ENCODE data around the gene MYEOV.

Gene MYEOV

DNA sequence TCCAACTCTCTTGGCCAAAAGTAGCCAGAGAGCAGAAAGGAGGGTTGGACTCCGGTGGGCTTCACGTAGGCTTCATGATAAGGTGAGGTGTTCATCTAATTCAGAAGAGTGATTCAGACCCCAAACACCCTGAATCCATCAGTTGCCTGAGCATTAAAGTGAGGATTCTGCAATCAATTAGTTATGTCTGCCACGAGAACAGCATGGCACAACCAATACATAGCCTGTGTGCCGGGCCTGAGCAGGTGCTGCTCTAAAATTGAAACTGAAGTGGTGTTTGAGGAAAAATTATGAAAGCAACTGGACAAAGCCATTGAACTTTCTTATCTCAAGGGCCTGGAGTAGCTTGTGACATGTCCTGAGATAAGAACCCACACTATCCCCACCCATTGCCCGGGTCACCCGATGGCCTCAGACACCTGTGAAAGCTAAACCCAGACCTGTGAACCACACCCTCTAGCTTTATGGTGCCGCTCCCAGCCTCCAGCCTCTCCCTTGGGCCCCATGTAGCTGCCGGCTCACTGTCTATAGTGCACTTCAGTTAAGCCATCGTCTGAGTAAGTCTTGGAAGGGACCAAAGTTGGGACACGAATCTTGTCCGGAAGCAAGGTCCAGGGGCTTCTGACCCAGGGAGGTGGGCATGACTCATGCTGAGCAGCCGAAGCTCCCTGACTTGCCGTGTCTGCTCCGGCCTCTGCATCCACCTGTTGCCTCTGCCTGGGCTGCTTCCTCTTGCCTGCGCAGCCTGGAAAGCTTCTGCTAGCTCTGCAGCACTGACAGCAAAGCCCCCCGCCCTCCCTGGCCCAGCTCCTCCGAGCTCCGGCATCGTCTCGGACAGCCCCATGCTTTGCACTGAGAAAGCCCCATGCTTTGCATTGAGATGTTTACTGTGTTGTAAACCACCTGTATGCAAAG is 5.7 kb upstream of the MYEOV start:
- no peak for DNase-seq

GRCh38 chr11:69288883-69289242 is 5.1 kb upstream of the MYEOV start:
- no peak for DNase-seq

DNA sequence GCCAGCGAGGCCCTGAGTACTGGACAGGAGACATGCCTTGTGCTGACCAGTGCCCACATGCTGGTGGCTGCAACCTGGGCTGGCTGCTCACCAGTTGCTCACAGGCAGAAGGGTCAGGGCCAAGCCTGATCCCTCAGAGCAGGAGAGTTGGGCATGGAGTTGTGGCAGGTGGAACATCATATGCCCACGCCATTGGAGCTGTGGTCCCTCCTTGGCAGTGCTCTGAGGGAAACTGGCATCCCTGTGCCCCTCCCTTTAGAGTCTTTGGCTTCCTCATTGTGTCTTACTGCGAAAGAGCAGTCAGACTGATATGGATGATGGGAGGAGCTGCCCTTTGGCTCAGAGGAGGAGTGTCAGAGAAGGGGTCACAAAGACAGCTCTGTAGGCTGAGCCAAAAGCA is 3.1 kb upstream of the MYEOV start:
- DNase-seq, result no peak

DNA sequence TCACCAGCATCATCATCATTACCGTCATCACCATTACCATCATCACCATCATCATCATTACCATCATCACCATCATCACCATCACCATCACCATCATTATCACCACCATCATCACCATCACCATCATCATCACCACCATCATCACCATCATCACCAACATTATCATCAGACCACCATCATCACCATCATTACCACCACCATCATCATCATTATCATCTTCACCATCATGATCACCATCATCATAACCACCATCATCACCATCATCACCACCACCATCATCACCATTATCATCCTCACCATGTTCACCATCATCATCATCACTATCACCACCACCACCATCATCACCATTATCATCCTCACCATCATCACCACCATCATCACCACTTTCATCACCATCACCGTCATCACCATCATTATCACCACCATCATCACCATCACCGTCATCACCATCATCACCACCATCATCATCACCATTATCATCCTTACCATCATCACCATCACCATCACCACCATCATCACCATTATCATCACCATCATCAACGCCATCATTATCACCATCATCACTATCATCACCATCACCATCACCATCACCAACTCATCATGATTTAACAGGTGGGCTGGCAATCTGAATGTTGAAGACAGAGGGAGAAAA is 2.4 kb upstream of the MYEOV start:
- no peak for DNase-seq

DNA sequence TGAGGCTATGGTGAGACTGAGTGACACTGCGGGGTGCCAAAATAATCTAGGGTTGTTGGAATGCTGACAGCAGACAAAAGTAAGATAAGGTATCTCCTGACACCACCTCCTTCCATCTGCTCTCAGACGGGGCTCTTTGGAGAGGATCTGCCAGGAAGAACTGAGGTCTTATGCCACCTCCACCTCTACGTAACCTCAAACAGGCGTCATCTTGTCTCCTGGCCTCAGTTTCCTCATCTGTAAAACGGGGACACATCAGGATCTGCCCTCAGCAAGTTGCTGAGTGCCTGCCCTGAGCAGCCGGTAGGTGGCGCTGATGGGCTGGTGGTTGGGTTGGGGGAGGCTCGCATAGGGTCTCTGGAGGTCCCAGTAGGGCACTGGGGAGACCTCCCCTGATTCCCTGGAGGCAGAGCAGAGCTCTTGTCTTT is 1.7 kb upstream of the MYEOV start:
- no peak for DNase-seq

DNA sequence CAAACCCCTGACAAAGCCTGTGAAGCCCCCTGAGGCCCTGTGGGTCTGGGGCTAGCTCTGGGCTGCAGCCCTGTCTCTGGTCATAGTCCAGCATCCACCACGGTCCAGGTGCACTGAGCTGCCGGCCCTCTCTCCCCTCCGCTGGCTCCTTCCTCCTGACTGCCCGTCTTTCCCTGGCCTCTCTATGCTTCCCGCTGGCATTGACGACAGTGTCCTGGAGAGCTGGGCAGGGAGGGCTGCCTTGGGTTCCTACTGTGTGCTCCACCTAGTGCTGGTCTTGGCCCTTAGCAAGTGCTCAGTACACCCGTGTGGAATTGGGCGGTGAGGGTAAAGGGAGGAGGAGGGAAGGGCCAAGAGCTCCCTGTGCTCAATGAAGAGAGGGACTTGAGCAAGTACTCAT is 868 bp upstream of the MYEOV start:
- DNase-seq, result no peak

GRCh38 chr11:69294571-69295078 is 670 bp downstream of the MYEOV start:
- no peak for DNase-seq

GRCh38 chr11:69295079-69295994 is 1.4 kb downstream of the MYEOV start:
- DNase-seq, result no peak

DNA sequence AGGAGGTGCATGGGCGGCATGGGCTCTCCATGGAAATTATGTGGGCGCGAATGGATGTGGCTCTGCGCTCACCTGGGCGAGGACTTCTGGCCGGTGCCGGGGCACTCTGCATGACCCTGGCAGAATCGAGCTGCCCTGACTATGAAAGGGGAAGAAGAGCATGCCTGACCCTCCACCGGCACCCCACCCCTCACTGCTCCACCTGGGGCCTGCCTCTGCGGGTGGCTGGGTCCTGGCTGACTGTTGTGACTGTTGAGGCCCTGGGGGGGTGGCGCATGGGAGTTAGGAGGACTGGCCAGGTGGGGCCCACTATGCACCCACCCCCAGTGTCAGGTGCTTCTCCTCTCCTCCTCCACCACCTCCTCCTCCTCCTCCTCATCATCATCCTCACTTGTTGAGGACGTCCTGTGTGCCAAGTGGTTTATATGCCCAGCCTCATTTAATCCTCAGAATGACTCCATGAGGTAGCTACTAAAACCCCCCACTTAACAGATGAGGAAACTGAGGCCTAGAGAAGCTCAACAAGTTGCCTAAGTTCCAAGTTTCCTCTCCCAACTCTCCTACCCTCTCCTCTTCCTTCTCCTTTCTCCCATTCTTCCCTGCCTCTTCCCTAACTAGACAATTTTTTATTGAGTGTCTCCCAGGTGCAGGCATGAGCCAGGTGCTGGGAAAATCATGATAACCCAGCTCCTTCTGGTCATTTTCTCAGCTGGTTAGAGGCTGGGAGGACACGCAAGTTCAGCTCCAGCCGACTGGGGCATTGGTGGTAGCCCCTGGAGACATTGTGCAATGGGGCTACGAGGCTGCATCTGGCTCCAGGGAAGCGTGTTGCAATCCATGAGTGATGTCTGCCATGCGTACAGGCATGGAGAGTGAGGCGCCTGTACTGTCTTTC is 2.3 kb downstream of the MYEOV start:
- no peak for DNase-seq

DNA sequence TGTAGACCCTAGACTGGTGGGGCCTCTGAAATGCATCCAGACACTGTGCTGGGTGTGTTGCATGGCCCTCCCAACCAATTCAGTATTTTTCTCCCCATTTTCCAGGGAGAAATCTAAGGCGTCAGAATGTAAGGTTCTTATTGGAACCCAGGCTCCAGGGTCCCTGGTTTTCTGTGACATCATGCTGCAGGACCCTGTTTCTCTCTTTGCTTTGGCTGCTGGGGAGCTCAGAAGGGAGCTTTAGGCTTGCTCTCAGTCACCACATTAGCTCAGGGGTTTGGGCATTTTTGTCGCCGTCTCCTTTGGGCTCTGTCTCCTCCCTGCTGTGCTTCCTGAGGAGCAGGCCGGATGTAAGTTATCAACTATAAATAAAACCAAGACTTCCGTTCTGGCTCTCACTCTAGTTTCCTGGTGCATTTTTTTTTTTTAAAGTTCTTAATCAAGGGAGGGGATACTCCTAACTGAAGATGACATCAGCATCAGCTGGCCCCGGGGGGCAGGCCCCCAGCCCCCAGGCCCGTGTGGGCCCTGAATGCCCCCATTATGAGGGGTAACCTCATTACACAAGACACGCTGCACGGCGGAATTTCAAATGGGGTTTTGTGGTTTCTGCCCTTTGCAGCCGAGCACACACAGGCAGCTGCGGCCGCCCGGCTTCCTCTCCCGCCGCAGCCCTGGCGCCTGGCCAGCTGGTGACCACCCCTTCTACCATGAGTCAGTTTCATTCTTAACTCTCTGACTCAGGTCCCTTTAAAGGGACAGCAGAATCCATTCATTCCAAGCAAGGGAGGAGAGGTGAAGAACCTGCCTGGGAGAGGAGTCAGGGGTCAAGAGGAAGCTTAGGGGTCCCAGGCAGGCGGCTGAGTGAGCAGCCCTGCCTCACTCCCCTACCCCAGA is 3.2 kb downstream of the MYEOV start:
- peak; percentile 52 for DNase-seq

DNA sequence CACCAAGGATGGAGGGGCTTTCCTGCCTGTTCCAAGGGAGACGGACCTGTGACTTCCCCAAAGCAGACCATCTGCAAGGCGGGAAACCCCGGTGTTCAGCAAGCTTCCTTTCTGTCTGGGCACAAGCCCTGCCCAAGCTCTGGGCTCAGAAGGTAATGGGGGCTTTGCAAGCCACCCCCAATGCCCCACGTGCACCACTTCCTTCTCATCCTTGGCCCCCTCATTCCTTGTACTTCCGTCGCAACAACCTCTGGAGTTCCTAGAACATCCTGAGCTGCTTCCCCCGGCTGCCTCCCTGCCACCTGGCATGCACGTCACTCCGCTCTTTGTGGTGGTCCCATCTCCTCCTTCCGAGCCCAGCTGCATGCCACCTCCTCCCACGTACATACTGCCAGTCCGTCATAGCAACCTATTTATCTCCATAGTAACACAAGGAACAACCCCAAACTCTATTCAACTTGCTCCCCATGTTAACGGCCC is 3.9 kb downstream of the MYEOV start:
- DNase-seq, result no peak

DNA sequence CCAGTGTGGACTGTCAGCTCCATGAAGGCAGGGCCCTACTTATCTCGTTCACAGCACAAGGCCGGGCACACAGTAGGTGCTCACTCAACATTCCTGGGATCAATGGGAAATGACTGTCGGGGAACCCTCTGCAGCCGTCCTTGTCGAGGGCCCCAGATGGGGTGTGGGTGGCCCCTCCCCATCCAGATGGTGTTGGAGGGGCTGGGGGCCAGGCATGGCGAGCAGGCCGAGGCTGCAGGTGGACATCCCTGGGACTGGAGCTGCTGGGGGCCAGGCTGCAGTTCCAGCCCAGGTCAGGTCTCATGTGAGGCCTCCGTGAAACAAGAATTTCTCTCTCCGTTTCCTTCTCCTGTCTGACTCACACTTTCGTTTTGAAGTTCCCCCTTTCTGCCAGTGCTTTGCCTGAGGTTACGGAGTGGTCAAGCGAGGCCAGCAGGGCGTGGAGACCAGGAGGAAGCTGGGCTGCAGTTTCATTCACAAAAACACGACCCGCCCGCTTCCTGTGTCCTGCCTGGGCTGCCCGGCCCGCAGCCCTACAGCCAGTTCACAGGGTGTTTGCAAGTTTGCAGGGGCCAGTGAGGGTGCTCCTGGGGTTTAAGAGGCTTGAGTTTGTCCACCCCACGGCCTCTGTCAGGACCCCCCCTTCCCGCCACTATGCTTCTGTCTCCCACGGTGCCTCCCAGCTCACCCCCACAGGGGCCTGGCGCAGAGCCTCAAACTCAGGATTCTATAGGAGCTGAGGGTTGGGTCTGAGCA is 4.5 kb downstream of the MYEOV start:
- DNase-seq, result peak; percentile 45

DNA sequence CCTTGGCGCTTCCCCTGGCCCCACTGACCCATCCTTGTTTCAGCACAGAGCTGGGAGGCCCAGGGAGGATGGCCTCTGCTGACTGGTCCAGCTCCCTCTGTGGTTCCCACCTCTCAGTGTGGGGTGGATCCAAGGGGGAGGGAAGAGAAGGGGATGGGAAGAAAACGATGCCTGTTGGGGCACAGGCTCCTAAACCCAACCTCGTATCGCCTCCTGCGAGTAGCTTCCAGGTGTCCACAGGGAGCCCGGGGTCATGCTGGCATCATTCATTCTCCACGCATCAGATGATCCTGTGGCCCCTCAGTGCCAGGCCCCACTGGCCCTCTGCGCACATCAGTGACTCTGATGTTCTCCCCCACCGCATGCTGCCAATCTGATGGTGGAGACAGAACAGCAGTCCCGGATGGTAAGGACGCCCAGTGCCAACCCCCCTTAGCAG is 5.1 kb downstream of the MYEOV start:
- DNase-seq, result no peak

- DNase-seq, result no peak
Measured at GRCh38 chr11:69299572-69299971, 5.6 kb downstream of the MYEOV start.

GRCh38 chr11:69300120-69301060 is 6.4 kb downstream of the MYEOV start:
- DNase-seq, result no peak

DNA sequence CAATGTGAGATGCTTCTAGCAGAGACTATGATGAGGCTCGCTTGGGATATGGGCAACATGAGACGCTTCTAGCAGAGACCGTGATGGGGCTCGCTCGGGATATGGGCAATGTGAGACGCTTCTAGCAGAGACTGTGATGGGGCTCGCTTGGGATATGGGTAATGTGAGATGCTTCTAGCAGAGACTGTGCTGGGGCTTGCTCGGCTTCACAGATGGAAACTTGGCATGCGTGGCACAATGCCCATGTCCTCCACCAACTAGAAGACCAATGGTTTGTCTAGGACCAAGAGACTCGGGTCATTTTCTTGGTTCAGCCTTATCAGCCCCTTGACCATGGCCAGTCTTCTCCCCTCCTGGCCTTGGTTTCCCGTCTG is 7.1 kb downstream of the MYEOV start:
- DNase-seq, result no peak

DNA sequence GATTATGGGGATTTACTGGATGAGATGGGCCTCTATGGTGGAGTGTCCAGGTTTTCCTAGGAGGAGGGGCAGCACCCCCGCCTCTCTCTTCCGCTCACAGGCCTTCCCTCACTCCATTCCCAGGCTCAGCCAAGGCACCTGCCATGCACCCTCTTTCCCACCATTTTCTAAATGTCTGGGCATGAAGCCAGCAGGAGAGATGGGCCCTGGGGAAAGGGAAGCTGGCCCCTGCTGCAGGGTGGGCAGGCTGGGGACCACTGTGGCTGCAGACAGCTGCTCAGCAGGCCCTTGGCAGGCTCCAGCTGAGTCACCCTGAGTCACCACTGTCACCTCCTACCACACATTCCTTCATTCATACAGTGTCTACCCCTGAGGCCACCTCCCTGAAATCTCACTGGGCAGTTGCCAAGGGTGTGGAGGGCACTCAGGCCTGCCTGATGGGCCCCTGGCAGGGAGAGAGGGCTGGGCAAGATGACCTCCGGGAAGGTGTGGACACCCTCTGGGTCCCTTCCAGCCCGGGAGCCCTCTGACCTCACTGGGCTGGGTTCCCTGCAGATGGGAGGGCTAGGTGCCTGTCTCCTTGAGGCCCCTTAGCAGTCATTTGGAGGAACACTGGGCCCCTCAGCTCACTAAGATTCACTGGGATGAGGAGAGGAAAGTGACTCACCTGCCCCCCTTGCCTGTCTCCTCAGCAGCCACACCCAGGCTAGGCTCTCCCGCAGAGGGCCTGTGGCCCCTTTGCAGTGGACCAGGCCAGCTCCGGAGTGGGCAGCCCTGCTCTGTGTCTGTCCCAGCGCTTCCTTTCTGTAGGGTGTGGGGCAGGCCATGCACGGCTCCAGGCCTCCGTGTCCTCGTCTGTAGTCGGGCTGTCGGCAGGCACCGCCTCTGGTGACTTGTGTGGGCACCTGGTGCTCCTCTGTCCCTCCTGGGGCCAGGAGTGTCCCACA is 7.8 kb downstream of the MYEOV start:
- peak; percentile 24 for DNase-seq
